Amniotic stem cell (primary cell): Measurements from ENCODE around the gene THSD1.
"Not testable (repeated sequence)": the region's sequence is repeated elsewhere in the genome, so short reads cannot be mapped to it uniquely, and the experiment has no call there.

ENCODE experiments used
- DNase-seq: peaks from one replicate; lab custom pipeline; 2025; lab: John Stamatoyannopoulos, UW

Gene THSD1

GRCh38 chr13:52408071-52408658 lies 2.2 kb upstream of the THSD1 start:
- DNase-seq: not testable (repeated sequence)

- DNase-seq: not testable (repeated sequence)
These were observed 1.5 kb upstream of the THSD1 start for GRCh38 chr13:52407436-52407835.

GRCh38 chr13:52406629-52407028 lies 657 bp upstream of the THSD1 start:
- no peak for DNase-seq

- no peak for DNase-seq
These were observed 604 bp downstream of the THSD1 start for GRCh38 chr13:52405369-52405766.

- DNase-seq: no peak
These were observed 6.3 kb downstream of the THSD1 start for GRCh38 chr13:52399708-52400107.

- no peak for DNase-seq
These were observed 6.9 kb downstream of the THSD1 start for GRCh38 chr13:52399046-52399445.

- no peak for DNase-seq
These were observed 10.3 kb downstream of the THSD1 start for GRCh38 chr13:52395704-52396103.

GRCh38 chr13:52394586-52394985 lies 11.4 kb downstream of the THSD1 start:
- no peak for DNase-seq

GRCh38 chr13:52393572-52394357 lies 12.2 kb downstream of the THSD1 start:
- DNase-seq: no peak

GRCh38 chr13:52387721-52388120 lies 18.3 kb downstream of the THSD1 start:
- no peak for DNase-seq

- DNase-seq: no peak
These were observed 20.1 kb downstream of the THSD1 start for GRCh38 chr13:52385870-52386269.

GRCh38 chr13:52383366-52383765 lies 22.6 kb downstream of the THSD1 start:
- DNase-seq: no peak

GRCh38 chr13:52378312-52378711 lies 27.7 kb downstream of the THSD1 start:
- DNase-seq: no peak

GRCh38 chr13:52377898-52378297 lies 28.1 kb downstream of the THSD1 start:
- DNase-seq: no peak

- no peak for DNase-seq
These were observed 31.0 kb downstream of the THSD1 start for GRCh38 chr13:52374873-52375411.

GRCh38 chr13:52374389-52374788 lies 31.6 kb downstream of the THSD1 start:
- DNase-seq: no peak

- DNase-seq: not testable (repeated sequence)
These were observed 32.7 kb downstream of the THSD1 start for GRCh38 chr13:52373277-52373676.

- no peak for DNase-seq
These were observed 34.2 kb downstream of the THSD1 start for GRCh38 chr13:52371736-52372247.

- no peak for DNase-seq
These were observed 39.7 kb downstream of the THSD1 start for GRCh38 chr13:52366291-52366690.

GRCh38 chr13:52362169-52362887 lies 43.6 kb downstream of the THSD1 start:
- DNase-seq: not testable (repeated sequence)

GRCh38 chr13:52361225-52361624 lies 44.7 kb downstream of the THSD1 start:
- DNase-seq: no peak

- DNase-seq: no peak
These were observed 46.4 kb downstream of the THSD1 start for GRCh38 chr13:52359534-52359933.

- no peak for DNase-seq
These were observed 49.6 kb downstream of the THSD1 start for GRCh38 chr13:52356327-52356726.
